ENCODE measurements around the gene NHLRC2. TPM values are rescaled to one million over a fixed set of nuclear protein-coding genes. Genes with fewer than 3 reads are reported as not detected.

The NHLRC2 gene
- total RNA-seq, 1 experiment from 2014 or later, result 56.3 TPM

GRCh38 chr10:113954409-113954808 is 99.9 kb downstream of the NHLRC2 start:
- H3K79me2 ChIP-seq (ENCODE audit: insufficient read depth, low read length), result no peaks in the 10 kb centered on the region
- no peaks in the 10 kb centered on the region for H4K20me1 ChIP-seq (ENCODE audit: insufficient read depth)
- no peaks in the 10 kb centered on the region for H3K36me3 ChIP-seq (ENCODE audit: control insufficient read depth in 1 of 2, insufficient read depth in 2 of 2, low read length in 2 of 2)
- RAD21 ChIA-PET (ENCODE audit: low non-redundant PET in 1 of 2, low total read pairs in 2 of 2, uncharacterized antibody in 2 of 2, unreplicated experiment in 2 of 2), result no interaction called here
- CTCF ChIA-PET, result interaction anchor here (1.0 to 1.7 kb wide), 2 partner anchors 9 to 81 kb away, joined by 4 to 6 read pairs; no protein-coding TSS in a partner anchor
- no peaks in the 10 kb centered on the region for H3K9me3 ChIP-seq (ENCODE audit: control insufficient read depth in 1 of 2, insufficient read depth in 1 of 2, low read depth in 1 of 2, low read length in 2 of 2)
- no peak for DNase-seq (ENCODE audit: low read depth, low spot score)
- no peak overlapping the region for H3K27ac ChIP-seq (ENCODE audit: low read depth, low read length)
- no peak overlapping the region for H3K4me3 ChIP-seq (replicated peaks in 1 of 2; ENCODE audit: low read depth in 1 of 2, low read length in 2 of 2)
- H3K4me2 ChIP-seq (ENCODE audit: low read length), result no peak overlapping the region
- no peak for ATAC-seq
- H3K9me2 ChIP-seq (ENCODE audit: insufficient read depth), result no peaks in the 10 kb centered on the region
- H3K9ac ChIP-seq (ENCODE audit: low read length), result no peak overlapping the region
- no TSS peak for BruUV-seq (replicated peaks)
- TF ChIP-seq ZNF274 (IDR thresholded peaks at IDR 0.05; ENCODE audit: low read depth, low read length) (no peak), POLR2A (IDR thresholded peaks at IDR 0.05; ENCODE audit: borderline replicate concordance, extremely low read depth, insufficient read depth, insufficient read length) (no peak), ELF1 (IDR thresholded peaks at IDR 0.05; ENCODE audit: borderline replicate concordance, low read depth) (no peak), ZBTB33 (IDR thresholded peaks at IDR 0.05; ENCODE audit: extremely low read depth, insufficient replicate concordance, low read length) (no peak), POLR2AphosphoS5 (IDR thresholded peaks at IDR 0.05; ENCODE audit: low read depth, low read length) (no peak), TCF7L2 (IDR thresholded peaks at IDR 0.05; ENCODE audit: borderline replicate concordance, extremely low read depth, insufficient read depth, insufficient read length) (no peak), SRF (IDR thresholded peaks at IDR 0.05; ENCODE audit: low read depth) (no peak), SP1 (IDR thresholded peaks at IDR 0.05; ENCODE audit: low read depth) (no peak), JUND (IDR thresholded peaks at IDR 0.05) (no peak), SIN3A (IDR thresholded peaks at IDR 0.05; ENCODE audit: low read depth) (no peak), MAX (IDR thresholded peaks at IDR 0.05) (no peak), CTCF (IDR thresholded peaks at IDR 0.05 in 2 of 3, conservative IDR thresholded peaks at IDR 0.05 in 1 of 3; ENCODE audit: borderline replicate concordance in 1 of 3, insufficient read depth in 1 of 3, low read depth in 2 of 3, low read length in 2 of 3) (no peak), CEBPB (IDR thresholded peaks at IDR 0.05; ENCODE audit: low read depth) (no peak), FOSL1 (IDR thresholded peaks at IDR 0.05; ENCODE audit: low read depth) (no peak), EZH2 (IDR thresholded peaks at IDR 0.05) (no peak)
- H3K4me1 ChIP-seq (ENCODE audit: control insufficient read depth in 1 of 2, insufficient read depth in 2 of 2, low read length in 2 of 2), result peaks cover 17 to 21% of the 10 kb centered on the region in 2 experiments
- H2AFZ ChIP-seq (ENCODE audit: low read depth, low read length, poor library complexity, severe bottlenecking), result no peak overlapping the region
- H3K27me3 ChIP-seq (ENCODE audit: insufficient read depth, low read length), result no peaks in the 10 kb centered on the region
- POLR2A ChIA-PET, result interaction anchor here (0.7 kb wide), 1 partner anchor 89 kb away, joined by 9 read pairs; the partner anchor contains the start of gene ADRB1
- intact Hi-C loops (cut with micrococcal nuclease), result no loop called here

All from HCT116 (cell line).